DOHH2 (cell line): ENCODE data around the gene TEAD4.

Experiments used
- CTCF ChIP-seq: fragments of 200-600 bp; sonication (generic); IDR thresholded peaks from one replicate; pipeline ENCODE4 v1.5.1; 2014; ENCODE audit warnings: antibody characterized with exemption, mild to moderate bottlenecking, low read depth, low read length; ENCODE audit not compliant: poor library complexity, severe bottlenecking
- EZH2phosphoT487 ChIP-seq: fragments of 200-600 bp; sonication (generic); IDR thresholded peaks from 2 replicates; pipeline ENCODE4 v1.6.1; 2017; ENCODE audit warnings: borderline replicate concordance, mild to moderate bottlenecking, antibody characterized with exemption, low read length, moderate library complexity, mixed read lengths

GRCh38 chr12:2970744-2971143 is 11.5 kb downstream of the TEAD4 start:
- TF ChIP-seq CTCF (no peak), EZH2phosphoT487 (no peak)
